ENCODE results near the gene PLCL1. TPM values are rescaled to one million over a fixed set of nuclear protein-coding genes. Genes with fewer than 3 reads are reported as not detected.

The PLCL1 gene
- polyA plus RNA-seq, 6 donors from 2014 or later: 0.05 to 0.25 (median 0.11) TPM; not detected in 3

GRCh38 chr2:197932374-197932773, 128.0 kb downstream of the PLCL1 start:
- no peak for DNase-seq
- Mint-ChIP-seq H3K27me3 (peaks cover 0 to 14% (median 0%) of the 10 kb centered on the region in 3 donors), H3K9me3 (peaks cover 0 to 11% (median 0%) of the 10 kb centered on the region in 7 donors), H3K4me3 (no peak overlapping the region), H3K36me3 (no peaks in the 10 kb centered on the region), H3K27ac (no peak overlapping the region), H3K4me1 (no peaks in the 10 kb centered on the region)
- ATAC-seq (ENCODE audit: low read depth in 2 of 2): no peak

- no peaks in the 10 kb centered on the region for H3K36me3 Mint-ChIP-seq
- ATAC-seq (ENCODE audit: low read depth in 2 of 2) (no peak), DNase-seq (no peak)
- H3K4me1 Mint-ChIP-seq: no peaks in the 10 kb centered on the region
- no peak overlapping the region for H3K27ac Mint-ChIP-seq
- H3K9me3 Mint-ChIP-seq: peaks cover 0 to 11% (median 0%) of the 10 kb centered on the region in 7 donors
- peaks cover 0 to 19% (median 0%) of the 10 kb centered on the region in 3 donors for H3K27me3 Mint-ChIP-seq
- H3K4me3 Mint-ChIP-seq: no peak overlapping the region
These were observed 130.0 kb downstream of the PLCL1 start for GRCh38 chr2:197934261-197934933.

GRCh38 chr2:197934934-197935289, 130.5 kb downstream of the PLCL1 start:
- Mint-ChIP-seq H3K36me3 (no peaks in the 10 kb centered on the region), H3K4me3 (no peak overlapping the region)

GRCh38 chr2:197937814-197938213, 133.4 kb downstream of the PLCL1 start:
- Mint-ChIP-seq H3K27me3 (peaks cover 0 to 15% (median 6%) of the 10 kb centered on the region in 3 donors), H3K27ac (no peak overlapping the region)

More at GRCh38 chr2:197934934-197935289, 130.5 kb downstream of the PLCL1 start:
- H3K27ac Mint-ChIP-seq: no peak overlapping the region
- no peak for ATAC-seq (ENCODE audit: low read depth in 2 of 2)
- H3K4me1 Mint-ChIP-seq: no peaks in the 10 kb centered on the region
- no peak for DNase-seq
- H3K9me3 Mint-ChIP-seq: peaks cover 0 to 11% (median 0%) of the 10 kb centered on the region in 7 donors
- peaks cover 0 to 19% (median 0%) of the 10 kb centered on the region in 3 donors for H3K27me3 Mint-ChIP-seq

GRCh38 chr2:197938555-197938954, 134.2 kb downstream of the PLCL1 start:
- H3K27me3 Mint-ChIP-seq: peaks cover 0 to 15% (median 8%) of the 10 kb centered on the region in 3 donors
- H3K27ac Mint-ChIP-seq: no peak overlapping the region
- no peaks in the 10 kb centered on the region for H3K4me1 Mint-ChIP-seq
- no peak for ATAC-seq (ENCODE audit: low read depth in 2 of 2)
- no peak for DNase-seq
- H3K9me3 Mint-ChIP-seq: peaks cover 0 to 11% (median 0%) of the 10 kb centered on the region in 7 donors
- H3K4me3 Mint-ChIP-seq: no peak overlapping the region
- H3K36me3 Mint-ChIP-seq: no peaks in the 10 kb centered on the region

More at GRCh38 chr2:197937814-197938213, 133.4 kb downstream of the PLCL1 start:
- no peak overlapping the region for H3K4me3 Mint-ChIP-seq
- H3K36me3 Mint-ChIP-seq: no peaks in the 10 kb centered on the region
- ATAC-seq (ENCODE audit: low read depth in 2 of 2) (no peak), DNase-seq (no peak)
- H3K4me1 Mint-ChIP-seq: no peaks in the 10 kb centered on the region
- H3K9me3 Mint-ChIP-seq: peaks cover 0 to 11% (median 0%) of the 10 kb centered on the region in 7 donors

- Mint-ChIP-seq H3K4me3 (no peak overlapping the region), H3K27me3 (peaks cover 0 to 15% (median 12%) of the 10 kb centered on the region in 3 donors), H3K36me3 (no peaks in the 10 kb centered on the region), H3K4me1 (no peaks in the 10 kb centered on the region), H3K9me3 (peaks cover 0 to 11% (median 0%) of the 10 kb centered on the region in 7 donors), H3K27ac (no peak overlapping the region)
- DNase-seq (no peak), ATAC-seq (ENCODE audit: low read depth in 2 of 2) (no peak)
These were observed 135.4 kb downstream of the PLCL1 start for GRCh38 chr2:197939787-197940186.

GRCh38 chr2:197940382-197940781, 136.0 kb downstream of the PLCL1 start:
- H3K9me3 Mint-ChIP-seq: peaks cover 0 to 8% (median 0%) of the 10 kb centered on the region in 7 donors
- DNase-seq (no peak), ATAC-seq (ENCODE audit: low read depth in 2 of 2) (no peak)
- no peak overlapping the region for H3K27ac Mint-ChIP-seq
- no peaks in the 10 kb centered on the region for H3K4me1 Mint-ChIP-seq
- no peak overlapping the region for H3K4me3 Mint-ChIP-seq
- H3K27me3 Mint-ChIP-seq: peaks cover 0 to 12% (median 11%) of the 10 kb centered on the region in 3 donors
- H3K36me3 Mint-ChIP-seq: no peaks in the 10 kb centered on the region

GRCh38 chr2:197941715-197942114, 137.3 kb downstream of the PLCL1 start:
- Mint-ChIP-seq H3K36me3 (no peaks in the 10 kb centered on the region), H3K27ac (no peak overlapping the region), H3K27me3 (peaks cover 0 to 12% (median 6%) of the 10 kb centered on the region in 3 donors), H3K4me1 (no peaks in the 10 kb centered on the region), H3K9me3 (peaks cover 0 to 3% (median 0%) of the 10 kb centered on the region in 7 donors), H3K4me3 (peak overlapping the region in 1 of 8 donors; percentile 74)
- DNase-seq: no peak
- ATAC-seq (ENCODE audit: low read depth in 2 of 2): no peak

- H3K27me3 Mint-ChIP-seq: peaks cover 0 to 12% (median 11%) of the 10 kb centered on the region in 3 donors
- no peak for ATAC-seq (ENCODE audit: low read depth in 2 of 2)
- peaks cover 0 to 3% (median 0%) of the 10 kb centered on the region in 7 donors for H3K9me3 Mint-ChIP-seq
- no peak for DNase-seq
- no peaks in the 10 kb centered on the region for H3K36me3 Mint-ChIP-seq
- H3K4me1 Mint-ChIP-seq: no peaks in the 10 kb centered on the region
- H3K27ac Mint-ChIP-seq: no peak overlapping the region
- no peak overlapping the region for H3K4me3 Mint-ChIP-seq
These were observed 139.3 kb downstream of the PLCL1 start for GRCh38 chr2:197943731-197944130.

GRCh38 chr2:197944416-197945096, 140.2 kb downstream of the PLCL1 start:
- Mint-ChIP-seq H3K4me1 (no peaks in the 10 kb centered on the region), H3K36me3 (no peaks in the 10 kb centered on the region), H3K27me3 (peaks cover 0 to 12% (median 12%) of the 10 kb centered on the region in 3 donors), H3K4me3 (no peak overlapping the region), H3K9me3 (peaks cover 0 to 3% (median 0%) of the 10 kb centered on the region in 7 donors), H3K27ac (peak overlapping the region in 1 of 6 donors; percentile 48)
- DNase-seq (no peak), ATAC-seq (ENCODE audit: low read depth in 2 of 2) (no peak)

GRCh38 chr2:197946562-197946961, 142.2 kb downstream of the PLCL1 start:
- no peak for DNase-seq
- H3K9me3 Mint-ChIP-seq: peaks cover 0 to 3% (median 0%) of the 10 kb centered on the region in 7 donors
- no peaks in the 10 kb centered on the region for H3K36me3 Mint-ChIP-seq
- H3K27ac Mint-ChIP-seq: no peak overlapping the region
- peaks cover 0 to 18% (median 12%) of the 10 kb centered on the region in 3 donors for H3K27me3 Mint-ChIP-seq
- H3K4me1 Mint-ChIP-seq: no peaks in the 10 kb centered on the region
- no peak overlapping the region for H3K4me3 Mint-ChIP-seq
- ATAC-seq (ENCODE audit: low read depth in 2 of 2): no peak

- DNase-seq (no peak), ATAC-seq (ENCODE audit: low read depth in 2 of 2) (no peak)
- peaks cover 0 to 18% (median 6%) of the 10 kb centered on the region in 3 donors for H3K27me3 Mint-ChIP-seq
- no peak overlapping the region for H3K27ac Mint-ChIP-seq
- H3K9me3 Mint-ChIP-seq: peaks cover 0 to 3% (median 0%) of the 10 kb centered on the region in 7 donors
- no peaks in the 10 kb centered on the region for H3K36me3 Mint-ChIP-seq
- no peaks in the 10 kb centered on the region for H3K4me1 Mint-ChIP-seq
- H3K4me3 Mint-ChIP-seq: no peak overlapping the region
These were observed 142.9 kb downstream of the PLCL1 start for GRCh38 chr2:197947219-197947757.

- Mint-ChIP-seq H3K4me1 (no peaks in the 10 kb centered on the region), H3K4me3 (no peak overlapping the region), H3K36me3 (no peaks in the 10 kb centered on the region), H3K9me3 (peaks cover 0 to 7% (median 0%) of the 10 kb centered on the region in 7 donors), H3K27ac (no peak overlapping the region), H3K27me3 (peaks cover 0 to 18% (median 0%) of the 10 kb centered on the region in 3 donors)
- no peak for ATAC-seq (ENCODE audit: low read depth in 2 of 2)
- no peak for DNase-seq
These were observed 144.8 kb downstream of the PLCL1 start for GRCh38 chr2:197949224-197949623.
